ENCODE results near the gene TYW1B.

GRCh38 chr7:72538147-72538546, 289.9 kb downstream of the TYW1B start:
- no peak for TF ChIP-seq EZH2 (IDR thresholded peaks at IDR 0.05; ENCODE audit: borderline replicate concordance, low read depth, low read length, poor library complexity, severe bottlenecking)
- no peak for TF ChIP-seq CTCF (conservative IDR thresholded peaks at IDR 0.05; ENCODE audit: low read depth, low read length)
